NT2/D1 (cell line): ENCODE measurements around the gene KRT14.

ENCODE experiments used
- SUZ12 ChIP-seq: IDR thresholded peaks from 2 replicates; pipeline ENCODE4 v1.6.1; 2011; ENCODE audit not compliant: insufficient read length, insufficient read depth; ENCODE audit errors: extremely low read depth
- ZNF274 ChIP-seq: IDR thresholded peaks from 2 replicates; pipeline ENCODE4 v1.6.1; 2011; ENCODE audit warnings: mild to moderate bottlenecking, low read depth, low read length

DNA sequence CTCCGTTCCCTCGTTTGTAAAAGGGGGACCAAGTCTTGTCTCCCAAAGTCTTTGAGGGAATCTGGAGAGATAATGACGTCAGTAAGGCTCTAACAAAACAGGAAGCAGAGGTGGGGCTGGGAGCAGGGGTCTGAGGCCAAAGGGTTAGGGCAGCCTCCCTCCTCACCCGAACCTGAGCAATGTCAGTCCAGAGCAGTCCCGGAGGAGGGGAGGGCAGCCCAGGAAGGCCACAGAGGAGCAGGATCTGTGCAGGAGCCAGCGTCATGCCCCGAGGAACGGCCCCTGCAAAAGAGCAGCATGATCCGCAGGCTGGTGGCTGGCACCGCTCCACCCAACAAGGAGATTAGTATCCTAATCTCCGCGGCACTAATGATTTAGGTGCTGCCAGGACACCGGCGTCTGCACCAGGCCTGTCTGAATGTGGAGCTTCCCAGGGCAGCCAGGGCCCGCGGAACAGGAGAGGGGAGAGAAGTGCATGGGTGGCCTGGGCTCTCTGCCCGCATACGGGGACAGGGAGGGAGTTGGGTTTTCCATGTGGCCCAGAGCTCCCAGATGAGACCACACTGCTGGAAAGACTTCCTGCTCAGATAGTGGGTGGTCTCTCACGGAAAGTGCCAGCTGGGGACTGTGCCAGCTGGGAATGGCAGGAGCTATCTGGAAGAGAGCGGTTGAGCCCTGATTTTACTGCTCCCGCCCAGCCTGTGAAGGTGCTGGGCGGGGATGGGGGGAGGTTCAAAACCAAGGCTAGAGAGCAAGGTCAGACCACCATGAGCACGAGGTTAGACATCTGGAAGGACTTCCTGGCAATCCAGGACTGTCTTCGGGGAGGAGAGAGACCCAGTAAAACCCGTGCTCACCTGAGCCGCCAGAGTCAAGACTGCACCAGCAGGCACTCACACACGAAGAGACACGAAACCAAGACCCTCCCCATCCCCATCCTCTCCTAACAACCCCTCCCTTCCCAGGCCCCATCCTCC lies 48.7 kb upstream of the KRT14 start:
- TF ChIP-seq SUZ12: no peak
- no peak for TF ChIP-seq ZNF274
